GM12801 (cell line): ENCODE results near the gene ARHGEF26.

ENCODE experiments used
- CTCF ChIP-seq: IDR thresholded peaks from one replicate; pipeline ENCODE4 v1.5.1; 2011; ENCODE audit warnings: control low read depth; ENCODE audit not compliant: insufficient read length; ENCODE audit errors: extremely low read depth

Gene ARHGEF26

GRCh38 chr3:154122552-154122911, 1.3 kb downstream of the ARHGEF26 start:
- TF ChIP-seq CTCF: no peak

GRCh38 chr3:154122912-154123559, 1.8 kb downstream of the ARHGEF26 start:
- no peak for TF ChIP-seq CTCF

- no peak for TF ChIP-seq CTCF
These were observed 2.7 kb downstream of the ARHGEF26 start for GRCh38 chr3:154123906-154124305.

- TF ChIP-seq CTCF: no peak
These were observed 4.3 kb downstream of the ARHGEF26 start for GRCh38 chr3:154125378-154126030.

DNA sequence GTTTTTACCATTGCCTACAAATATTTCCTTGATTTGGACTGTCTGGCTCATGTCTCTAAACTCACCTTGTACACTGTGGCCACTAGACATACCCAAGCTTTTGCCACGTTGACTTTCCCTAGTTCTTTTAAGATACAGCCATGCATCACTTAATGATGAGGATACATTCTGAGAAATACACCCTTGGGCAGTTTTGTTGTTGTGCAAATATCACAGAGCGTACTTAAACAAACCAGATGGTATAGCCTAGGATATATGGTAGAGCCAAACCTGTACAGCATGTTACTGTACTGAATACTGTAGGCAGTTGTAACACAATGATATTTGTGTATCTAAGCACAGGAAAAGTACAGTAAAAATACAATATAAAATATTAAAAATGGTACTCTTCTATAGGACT, 5.5 kb downstream of the ARHGEF26 start:
- no peak for TF ChIP-seq CTCF

- no peak for TF ChIP-seq CTCF
These were observed 8.4 kb downstream of the ARHGEF26 start for GRCh38 chr3:154129625-154130024.

GRCh38 chr3:154130540-154130939, 9.3 kb downstream of the ARHGEF26 start:
- TF ChIP-seq CTCF: no peak
